Caco-2 (cell line): ENCODE measurements around the gene CCDC30. TPM values are rescaled to one million over a fixed set of nuclear protein-coding genes. Genes with fewer than 3 reads are reported as not detected.

Experiments used
- BruUV-seq: library from RNA; stranded (reverse); fragments of 400-500 nt; replicated peaks from 2 replicates; lab custom pipeline; 2021; lab: Mats Ljungman, UMichigan
- CTCF ChIA-PET: fragments of 300-600 bp; sonication (Branson Sonifier 250); formaldehyde crosslinking; loops from one replicate; lab custom pipeline; 2022; ENCODE audit warnings: antibody characterized with exemption; lab: Charles Lee
- POLR2A ChIA-PET: fragments of 300-600 bp; sonication (Branson Sonifier 250); formaldehyde crosslinking; loops from one replicate; lab custom pipeline; 2022; ENCODE audit warnings: antibody characterized with exemption; lab: Charles Lee
- DNase-seq, 2 experiments: peaks; one replicate each; pipeline versions ENCODE4 v3.0.0 to v3.0.0-alpha.2; 2020 to 2022
- H3K27me3 ChIP-seq: replicated peaks from 2 replicates; pipeline ENCODE4 v1.6.0; 2011; ENCODE audit warnings: low read length; ENCODE audit not compliant: control insufficient read depth, insufficient read depth
- H3K36me3 ChIP-seq: 2 replicates; pipeline ENCODE4 v1.5.1; 2011; ENCODE audit warnings: low read length; ENCODE audit not compliant: control insufficient read depth, insufficient read depth
- H3K4me1 ChIP-seq: fragments of 250-450 bp; sonication (Bioruptor Pico); 2 replicates; pipeline ENCODE4 v1.5.1; 2020; ENCODE audit warnings: mild to moderate bottlenecking
- H3K4me3 ChIP-seq: 2 replicates; pipeline ENCODE4 v1.5.1; 2011; ENCODE audit warnings: low read depth, mild to moderate bottlenecking, control low read depth, low read length
- H3K9me3 ChIP-seq: fragments of 250-450 bp; sonication (Bioruptor Pico); 2 replicates; pipeline ENCODE4 v1.5.1; 2020; ENCODE audit warnings: mild to moderate bottlenecking, moderate library complexity
- H3K27ac Mint-ChIP-seq: one replicate; pipeline ENCODE4 v1.8.0; 2022; ENCODE audit warnings: mixed read lengths; ENCODE audit not compliant: unreplicated experiment
- H3K27me3 Mint-ChIP-seq: one replicate; pipeline ENCODE4 v1.8.0; 2022; ENCODE audit warnings: mixed read lengths; ENCODE audit not compliant: insufficient read depth, unreplicated experiment
- H3K36me3 Mint-ChIP-seq: one replicate; pipeline ENCODE4 v1.8.0; 2022; ENCODE audit warnings: mild to moderate bottlenecking, mixed read lengths; ENCODE audit not compliant: insufficient read depth, unreplicated experiment
- H3K4me1 Mint-ChIP-seq: one replicate; pipeline ENCODE4 v1.8.0; 2022; ENCODE audit warnings: low read depth, mixed read lengths; ENCODE audit not compliant: unreplicated experiment
- H3K4me3 Mint-ChIP-seq: one replicate; pipeline ENCODE4 v1.8.0; 2022; ENCODE audit warnings: mild to moderate bottlenecking, moderate library complexity, mixed read lengths; ENCODE audit not compliant: unreplicated experiment
- H3K9me3 Mint-ChIP-seq: one replicate; pipeline ENCODE4 v1.8.0; 2022; ENCODE audit warnings: mixed read lengths; ENCODE audit not compliant: unreplicated experiment
- CTCF ChIP-seq, 2 experiments: fragments of 200-600 bp in 1 of 2; IDR thresholded peaks; 1 replicate in 1 of 2; 2 replicates in 1 of 2; pipeline versions ENCODE4 v1.5.1 to v1.8.0; 2011 to 2022; ENCODE audit warnings: antibody characterized with exemption in 1 of 2, control low read depth in 1 of 2, inconsistent platforms in 1 of 2, low read depth in 1 of 2, low read length in 1 of 2, mild to moderate bottlenecking in 1 of 2, moderate library complexity in 1 of 2; ENCODE audit not compliant: insufficient read depth in 1 of 2, severe bottlenecking in 1 of 2, unreplicated experiment in 1 of 2
- intact Hi-C: fragments of 100-400 bp; cut with micrococcal nuclease; formaldehyde crosslinking; loops from one replicate; pipeline ENCODE4 v1.10.0; 2022; ENCODE audit not compliant: unreplicated experiment
- total RNA-seq: library from RNA; stranded (reverse); gene quantifications from 2 replicates; pipeline ENCODE4 v1.2.3, GENCODE V29; 2022

The CCDC30 gene
- total RNA-seq, 1 experiment from 2014 or later, result 1.3 TPM

GRCh38 chr1:42593486-42594100 is 130.5 kb downstream of the CCDC30 start:
- Histone ChIP-seq H3K4me3 (no peak overlapping the region), H3K9me3 (no peaks in the 10 kb centered on the region; the same call in 1 of the 2 replicates), H3K36me3 (no peaks in the 10 kb centered on the region), H3K27me3 (no peaks in the 10 kb centered on the region), H3K4me1 (no peaks in the 10 kb centered on the region)
- Mint-ChIP-seq H3K4me3 (no peak overlapping the region), H3K4me1 (no peaks in the 10 kb centered on the region), H3K27me3 (peaks cover 6% of the 10 kb centered on the region), H3K27ac (no peak overlapping the region), H3K9me3 (peaks cover 19% of the 10 kb centered on the region), H3K36me3 (no peaks in the 10 kb centered on the region)
- TF ChIP-seq CTCF (IDR thresholded peaks at IDR 0.05; ENCODE audit: insufficient read depth in 1 of 2, low read depth in 1 of 2, low read length in 1 of 2, severe bottlenecking in 1 of 2, unreplicated experiment in 1 of 2), result no peak
- POLR2A ChIA-PET, result no interaction called here
- CTCF ChIA-PET, result no interaction called here
- DNase-seq, result no peak
- BruUV-seq, result no TSS peak
- intact Hi-C loops, result no loop called here

- intact Hi-C loops, result no loop called here
- no TSS peak for BruUV-seq
- no peak for TF ChIP-seq CTCF (IDR thresholded peaks at IDR 0.05; ENCODE audit: insufficient read depth in 1 of 2, low read depth in 1 of 2, low read length in 1 of 2, severe bottlenecking in 1 of 2, unreplicated experiment in 1 of 2)
- Mint-ChIP-seq H3K36me3 (no peaks in the 10 kb centered on the region), H3K9me3 (peaks cover 19% of the 10 kb centered on the region), H3K27ac (no peak overlapping the region), H3K27me3 (peaks cover 16% of the 10 kb centered on the region), H3K4me3 (no peak overlapping the region), H3K4me1 (no peaks in the 10 kb centered on the region)
- no peaks in the 10 kb centered on the region for H3K36me3 ChIP-seq
- DNase-seq, result no peak
- H3K9me3 ChIP-seq, result 0 out of 2 replicates have a peak, but pooled peaks cover 3% of the 10 kb centered on the region
- no peaks in the 10 kb centered on the region for H3K27me3 ChIP-seq
- H3K4me1 ChIP-seq, result no peaks in the 10 kb centered on the region
- POLR2A ChIA-PET, result no interaction called here
- H3K4me3 ChIP-seq, result no peak overlapping the region
- CTCF ChIA-PET, result no interaction called here
Observed at GRCh38 chr1:42601472-42601871, 138.4 kb downstream of the CCDC30 start.

- TF ChIP-seq CTCF (IDR thresholded peaks at IDR 0.05; ENCODE audit: insufficient read depth in 1 of 2, low read depth in 1 of 2, low read length in 1 of 2, severe bottlenecking in 1 of 2, unreplicated experiment in 1 of 2), result no peak
- intact Hi-C loops, result no loop called here
- Mint-ChIP-seq H3K36me3 (no peaks in the 10 kb centered on the region), H3K27me3 (no peaks in the 10 kb centered on the region), H3K4me3 (no peak overlapping the region), H3K9me3 (no peaks in the 10 kb centered on the region), H3K4me1 (no peaks in the 10 kb centered on the region), H3K27ac (no peak overlapping the region)
- no TSS peak for BruUV-seq
- Histone ChIP-seq H3K4me3 (no peak overlapping the region), H3K27me3 (no peaks in the 10 kb centered on the region), H3K4me1 (no peaks in the 10 kb centered on the region), H3K36me3 (no peaks in the 10 kb centered on the region), H3K9me3 (no peaks in the 10 kb centered on the region)
- DNase-seq, result no peak
- POLR2A ChIA-PET, result no interaction called here
- CTCF ChIA-PET, result no interaction called here
Observed at GRCh38 chr1:42613803-42614131, 150.7 kb downstream of the CCDC30 start.
